ENCODE data around the gene ERC2.

DNA sequence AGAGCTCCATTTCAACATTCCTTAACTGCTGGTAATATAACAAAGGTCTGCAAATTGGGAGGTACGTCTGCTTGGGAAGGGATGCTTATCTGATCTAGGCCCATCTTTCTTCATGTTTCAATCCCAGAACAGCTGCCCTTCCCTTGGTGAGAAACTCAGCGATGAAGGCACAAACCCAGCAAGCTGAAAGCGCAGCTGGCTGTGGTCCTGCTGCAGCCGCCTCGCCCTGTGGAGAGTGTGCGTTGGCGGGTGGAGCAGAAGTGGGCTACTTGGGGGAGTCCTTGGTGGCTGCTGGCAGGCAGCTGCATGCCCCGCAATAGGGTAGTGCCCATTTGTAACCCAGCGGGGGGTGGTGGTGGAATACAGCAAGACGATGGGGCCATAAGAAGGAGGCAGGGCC is 820.6 kb downstream of the ERC2 start:
- TF ChIP-seq, protein P1, sequence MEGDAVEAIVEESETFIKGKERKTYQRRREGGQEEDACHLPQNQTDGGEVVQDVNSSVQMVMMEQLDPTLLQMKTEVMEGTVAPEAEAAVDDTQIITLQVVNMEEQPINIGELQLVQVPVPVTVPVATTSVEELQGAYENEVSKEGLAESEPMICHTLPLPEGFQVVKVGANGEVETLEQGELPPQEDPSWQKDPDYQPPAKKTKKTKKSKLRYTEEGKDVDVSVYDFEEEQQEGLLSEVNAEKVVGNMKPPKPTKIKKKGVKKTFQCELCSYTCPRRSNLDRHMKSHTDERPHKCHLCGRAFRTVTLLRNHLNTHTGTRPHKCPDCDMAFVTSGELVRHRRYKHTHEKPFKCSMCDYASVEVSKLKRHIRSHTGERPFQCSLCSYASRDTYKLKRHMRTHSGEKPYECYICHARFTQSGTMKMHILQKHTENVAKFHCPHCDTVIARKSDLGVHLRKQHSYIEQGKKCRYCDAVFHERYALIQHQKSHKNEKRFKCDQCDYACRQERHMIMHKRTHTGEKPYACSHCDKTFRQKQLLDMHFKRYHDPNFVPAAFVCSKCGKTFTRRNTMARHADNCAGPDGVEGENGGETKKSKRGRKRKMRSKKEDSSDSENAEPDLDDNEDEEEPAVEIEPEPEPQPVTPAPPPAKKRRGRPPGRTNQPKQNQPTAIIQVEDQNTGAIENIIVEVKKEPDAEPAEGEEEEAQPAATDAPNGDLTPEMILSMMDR (conservative IDR thresholded peaks at IDR 0.05; ENCODE audit: low read length), result no peak
- no peak for TF ChIP-seq EZH2phosphoT487 (IDR thresholded peaks at IDR 0.05; ENCODE audit: borderline replicate concordance, low read depth, low read length)

Measured in OCI-LY7 (cell line).